Glutamatergic neuron (in vitro differentiated cells): ENCODE data around the gene AMPH. TPM values are rescaled to one million over a fixed set of nuclear protein-coding genes. Genes with fewer than 3 reads are reported as not detected.
"Not testable (repeated sequence)": the region's sequence is repeated elsewhere in the genome, so short reads cannot be mapped to it uniquely, and the experiment has no call there.

Experiments
- DNase-seq: peaks from one replicate; pipeline ENCODE4 v3.0.0; 2022
- H3K27ac Mint-ChIP-seq: one replicate; pipeline ENCODE4 v1.8.0; 2020; ENCODE audit warnings: mild to moderate bottlenecking, mixed read lengths, inconsistent platforms; ENCODE audit not compliant: unreplicated experiment
- H3K27me3 Mint-ChIP-seq: one replicate; pipeline ENCODE4 v1.8.0; 2020; ENCODE audit warnings: mild to moderate bottlenecking, moderate library complexity, mixed read lengths, inconsistent platforms; ENCODE audit not compliant: unreplicated experiment
- H3K36me3 Mint-ChIP-seq: one replicate; pipeline ENCODE4 v1.8.0; 2020; ENCODE audit warnings: mild to moderate bottlenecking, mixed read lengths, inconsistent platforms; ENCODE audit not compliant: unreplicated experiment
- H3K4me1 Mint-ChIP-seq: one replicate; pipeline ENCODE4 v1.8.0; 2020; ENCODE audit warnings: mild to moderate bottlenecking, low read depth, mixed read lengths, inconsistent platforms; ENCODE audit not compliant: unreplicated experiment
- H3K4me3 Mint-ChIP-seq: one replicate; pipeline ENCODE4 v1.8.0; 2020; ENCODE audit warnings: mild to moderate bottlenecking, mixed read lengths, inconsistent platforms; ENCODE audit not compliant: unreplicated experiment
- H3K9me3 Mint-ChIP-seq: one replicate; pipeline ENCODE4 v1.8.0; 2020; ENCODE audit warnings: mild to moderate bottlenecking, moderate library complexity, mixed read lengths, inconsistent platforms; ENCODE audit not compliant: unreplicated experiment
- total RNA-seq: library from RNA; stranded (reverse); fragmentation: NEBNext Ultra II Directional; extraction: Animal tissue kit (Norgen Biotek cat#: 25700); gene quantifications from one replicate; pipeline ENCODE4 v1.2.1, GENCODE V29; 2021; ENCODE audit not compliant: unreplicated experiment
- TF ChIP-seq, protein P1 (sequence below): fragments of 200-600 bp; sonication (generic); IDR thresholded peaks from one replicate; pipeline ENCODE4 v1.5.0; 2021; ENCODE audit not compliant: partially characterized antibody, unreplicated experiment

The AMPH gene
- total RNA-seq, 1 donor from 2014 or later: 9.4 TPM

DNA sequence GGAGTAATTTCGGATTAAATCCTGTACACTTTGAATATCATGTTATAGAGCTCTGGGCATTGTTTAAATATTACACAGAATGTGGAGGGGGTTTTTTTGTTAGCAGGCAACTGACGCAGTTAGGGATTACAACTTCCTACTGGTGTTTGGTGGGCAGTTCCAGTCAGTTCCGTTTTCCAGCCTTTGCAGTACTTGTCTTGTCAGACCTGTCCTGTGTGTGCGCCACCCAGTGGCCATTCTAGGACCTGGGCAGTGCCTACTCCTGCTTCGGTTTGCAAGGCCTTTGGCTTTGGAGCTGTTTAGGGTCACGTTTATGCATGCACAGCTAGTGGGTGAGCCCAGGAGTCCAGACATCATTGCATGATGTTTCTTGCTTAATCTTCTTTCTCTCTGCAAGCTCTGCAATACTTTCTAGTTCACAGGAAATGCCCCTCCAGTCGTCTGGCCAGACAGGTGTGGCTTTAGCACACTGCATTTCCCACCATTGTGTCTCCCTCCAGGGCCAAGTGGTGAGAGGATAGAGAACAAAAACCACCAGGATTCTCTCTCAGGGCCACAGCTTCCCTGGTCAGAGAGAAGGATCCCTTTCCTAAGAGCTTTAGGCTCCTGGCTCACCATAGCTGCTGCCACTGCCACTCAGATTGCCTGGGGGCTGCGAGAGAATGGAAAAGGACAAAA, 261.2 kb downstream of the AMPH start:
- TF ChIP-seq, protein P1, sequence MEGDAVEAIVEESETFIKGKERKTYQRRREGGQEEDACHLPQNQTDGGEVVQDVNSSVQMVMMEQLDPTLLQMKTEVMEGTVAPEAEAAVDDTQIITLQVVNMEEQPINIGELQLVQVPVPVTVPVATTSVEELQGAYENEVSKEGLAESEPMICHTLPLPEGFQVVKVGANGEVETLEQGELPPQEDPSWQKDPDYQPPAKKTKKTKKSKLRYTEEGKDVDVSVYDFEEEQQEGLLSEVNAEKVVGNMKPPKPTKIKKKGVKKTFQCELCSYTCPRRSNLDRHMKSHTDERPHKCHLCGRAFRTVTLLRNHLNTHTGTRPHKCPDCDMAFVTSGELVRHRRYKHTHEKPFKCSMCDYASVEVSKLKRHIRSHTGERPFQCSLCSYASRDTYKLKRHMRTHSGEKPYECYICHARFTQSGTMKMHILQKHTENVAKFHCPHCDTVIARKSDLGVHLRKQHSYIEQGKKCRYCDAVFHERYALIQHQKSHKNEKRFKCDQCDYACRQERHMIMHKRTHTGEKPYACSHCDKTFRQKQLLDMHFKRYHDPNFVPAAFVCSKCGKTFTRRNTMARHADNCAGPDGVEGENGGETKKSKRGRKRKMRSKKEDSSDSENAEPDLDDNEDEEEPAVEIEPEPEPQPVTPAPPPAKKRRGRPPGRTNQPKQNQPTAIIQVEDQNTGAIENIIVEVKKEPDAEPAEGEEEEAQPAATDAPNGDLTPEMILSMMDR: peak; percentile 76
- Mint-ChIP-seq H3K36me3 (no peaks in the 10 kb centered on the region), H3K4me1 (peaks cover 18% of the 10 kb centered on the region), H3K4me3 (no peak overlapping the region), H3K27me3 (peaks cover 1% of the 10 kb centered on the region), H3K27ac (peak overlapping the region; percentile 10), H3K9me3 (peaks cover 2% of the 10 kb centered on the region)
- DNase-seq: peak; percentile 92

DNA sequence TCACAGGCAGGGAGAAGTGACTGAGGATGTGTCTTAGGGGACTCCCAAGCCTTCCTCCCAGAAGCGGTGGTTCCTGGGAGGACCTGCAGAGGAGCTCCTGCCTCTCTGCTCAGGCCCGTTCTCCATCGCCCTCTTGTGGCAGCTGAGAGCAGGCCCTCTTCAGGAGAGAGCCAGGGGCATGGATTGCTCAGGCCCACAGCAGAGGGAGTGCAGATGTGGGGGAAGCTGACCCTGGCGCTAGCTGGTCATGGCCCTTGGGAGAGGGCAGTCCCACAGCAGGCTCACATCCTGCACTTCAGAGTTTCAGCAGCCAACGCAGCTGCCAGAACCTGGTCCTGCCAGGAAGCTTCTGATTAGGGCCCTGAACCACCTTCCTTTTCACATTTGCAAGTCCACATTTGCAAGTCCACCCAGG, 263.0 kb downstream of the AMPH start:
- Mint-ChIP-seq H3K27ac (no peak overlapping the region), H3K4me1 (peaks cover 25% of the 10 kb centered on the region), H3K27me3 (peaks cover 1% of the 10 kb centered on the region), H3K9me3 (peaks cover 4% of the 10 kb centered on the region), H3K4me3 (no peak overlapping the region), H3K36me3 (no peaks in the 10 kb centered on the region)
- TF ChIP-seq, protein P1: peak; percentile 74
- DNase-seq: peak; percentile 92

DNA sequence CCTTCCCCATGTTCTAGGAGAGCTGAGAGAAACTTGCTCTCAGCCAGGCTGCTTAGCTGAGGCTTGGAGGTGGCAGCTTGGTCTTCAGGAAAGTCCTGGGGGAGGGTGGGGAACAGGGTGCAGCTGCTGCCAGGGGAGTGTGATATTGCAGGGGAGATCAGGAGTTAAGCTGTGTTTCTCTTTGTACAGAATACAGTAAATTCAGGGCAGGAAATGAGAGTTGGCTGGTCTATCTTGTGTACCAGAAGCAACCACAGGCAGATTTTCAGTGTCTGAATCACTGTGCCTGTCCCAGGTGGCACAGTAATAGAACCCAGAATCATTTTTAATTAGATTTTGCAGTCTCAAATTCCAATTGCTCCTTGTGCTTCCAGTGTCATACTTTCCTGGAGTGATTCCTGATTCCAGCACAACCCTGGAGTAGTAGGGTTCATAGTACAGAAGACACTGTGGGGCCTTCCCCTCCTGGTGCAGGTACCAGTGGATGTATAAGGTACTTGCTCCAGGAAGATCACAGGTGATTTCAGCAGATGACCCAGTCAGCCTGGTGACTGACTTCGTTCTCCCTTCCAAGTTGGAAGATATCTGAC, 263.8 kb downstream of the AMPH start:
- Mint-ChIP-seq H3K27ac (peak overlapping the region; percentile 45), H3K36me3 (no peaks in the 10 kb centered on the region), H3K4me3 (no peak overlapping the region), H3K9me3 (peaks cover 4% of the 10 kb centered on the region), H3K4me1 (peaks cover 26% of the 10 kb centered on the region), H3K27me3 (peaks cover 1% of the 10 kb centered on the region)
- TF ChIP-seq, protein P1: no peak
- no peak for DNase-seq

DNA sequence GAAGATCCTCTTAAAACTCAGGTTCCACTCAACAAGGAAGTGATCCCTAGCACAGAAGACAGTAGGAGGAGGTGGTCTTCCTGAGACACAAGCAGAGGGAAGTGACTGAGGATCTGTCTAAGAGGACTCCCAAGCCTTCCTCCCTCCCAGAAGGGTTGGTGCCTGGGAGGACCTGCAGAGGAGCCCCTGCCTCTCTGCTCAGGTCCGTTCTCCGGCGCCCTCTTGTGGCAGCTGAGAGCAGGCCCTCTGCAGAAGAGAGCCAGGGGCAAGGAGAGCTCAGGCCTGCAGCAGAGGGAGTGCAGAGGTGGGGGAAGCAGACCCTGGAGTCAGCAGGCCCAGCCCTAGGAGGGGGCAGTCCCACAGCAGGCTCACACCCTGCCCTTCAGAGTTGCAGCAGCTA, 267.8 kb downstream of the AMPH start:
- not testable (repeated sequence) for H3K36me3 Mint-ChIP-seq, H3K4me3 Mint-ChIP-seq, H3K9me3 Mint-ChIP-seq, H3K27me3 Mint-ChIP-seq, H3K27ac Mint-ChIP-seq
- peak; percentile 68 for DNase-seq
- peaks cover 26% of the 10 kb centered on the region for H3K4me1 Mint-ChIP-seq
- TF ChIP-seq, protein P1: peak; percentile 52

DNA sequence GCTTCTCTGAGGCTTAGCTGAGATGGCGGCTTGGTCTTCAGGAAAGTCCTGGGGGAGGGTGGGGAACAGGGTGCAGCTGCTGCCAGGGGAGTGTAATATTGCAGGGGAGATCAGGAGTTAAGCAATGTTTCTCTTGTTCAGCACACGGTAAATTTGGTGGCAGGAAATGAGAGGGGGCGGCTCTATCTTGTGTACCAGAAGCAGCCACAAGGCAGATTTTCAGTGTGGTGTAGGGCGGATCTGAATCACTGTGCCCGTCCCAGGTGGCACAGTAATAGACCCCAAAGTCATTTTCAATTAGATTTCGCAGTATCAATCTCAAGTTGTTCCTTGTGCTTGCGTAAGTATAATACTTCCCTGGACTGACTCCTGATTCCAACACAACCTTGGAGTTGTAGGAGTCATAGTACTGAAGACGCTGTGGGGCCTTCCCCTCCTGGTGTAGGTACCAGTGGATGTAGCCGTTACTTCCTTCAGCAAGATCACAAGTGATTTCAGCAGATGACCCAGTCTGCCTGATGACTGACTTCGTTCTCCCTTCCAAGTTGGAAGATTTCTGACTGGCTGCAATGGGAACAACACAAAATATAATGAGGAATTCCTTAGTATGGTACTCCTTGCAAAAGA, 268.4 kb downstream of the AMPH start:
- H3K36me3 Mint-ChIP-seq, H3K9me3 Mint-ChIP-seq, H3K27ac Mint-ChIP-seq, DNase-seq, H3K4me3 Mint-ChIP-seq, H3K27me3 Mint-ChIP-seq: not testable (repeated sequence)
- H3K4me1 Mint-ChIP-seq: peaks cover 25% of the 10 kb centered on the region
